ENCODE results near the gene ITGAL. TPM values are rescaled to one million over a fixed set of nuclear protein-coding genes. Genes with fewer than 3 reads are reported as not detected.

The ITGAL gene
- total and polyA plus RNA-seq, 2 of the 13 experiments (the other 11 are each of a cell fraction or from before 2014, with no cell fraction given): 0.86 to 1.2 TPM

DNA sequence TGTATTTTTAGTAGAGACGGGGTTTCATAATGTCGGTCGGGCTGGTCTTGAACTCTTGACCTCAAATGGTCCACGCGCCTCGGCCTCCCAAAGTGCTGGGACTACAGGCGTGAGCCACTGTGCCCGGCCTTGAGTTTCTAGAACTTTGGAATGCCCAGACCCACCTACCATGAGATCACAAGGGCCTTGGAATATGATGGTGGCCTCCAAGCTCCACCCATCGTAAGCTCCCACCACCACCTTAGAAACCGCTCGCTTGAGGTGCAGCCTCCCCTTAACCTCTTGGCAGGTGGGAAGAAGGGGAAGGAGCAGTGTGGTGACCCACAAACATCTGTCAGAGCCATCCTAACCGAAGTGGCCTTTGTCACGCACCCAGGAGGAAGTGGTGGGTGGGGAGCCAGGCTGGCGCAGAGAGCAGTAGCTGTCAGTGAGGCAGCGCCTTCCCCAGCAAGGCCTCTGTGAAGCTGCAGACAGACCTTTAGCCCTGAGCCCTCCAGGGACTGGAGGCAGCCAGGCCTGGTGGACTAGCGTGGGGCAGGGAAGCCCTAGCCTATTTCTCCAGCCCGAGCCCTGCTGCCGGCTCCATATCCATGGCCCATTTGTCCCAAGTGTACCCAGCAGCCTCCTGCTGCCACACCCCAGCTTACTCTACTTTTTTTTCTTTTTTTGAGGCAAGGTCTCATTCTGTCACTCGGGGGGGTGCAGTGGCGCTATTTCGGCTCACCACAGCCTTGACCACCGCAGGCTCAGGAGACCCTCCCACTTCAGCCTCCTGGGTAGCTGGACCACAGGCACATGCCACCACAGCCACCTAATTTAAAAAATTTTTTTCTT, 13.8 kb upstream of the ITGAL start (continued):
- TF ChIP-seq, protein P1, sequence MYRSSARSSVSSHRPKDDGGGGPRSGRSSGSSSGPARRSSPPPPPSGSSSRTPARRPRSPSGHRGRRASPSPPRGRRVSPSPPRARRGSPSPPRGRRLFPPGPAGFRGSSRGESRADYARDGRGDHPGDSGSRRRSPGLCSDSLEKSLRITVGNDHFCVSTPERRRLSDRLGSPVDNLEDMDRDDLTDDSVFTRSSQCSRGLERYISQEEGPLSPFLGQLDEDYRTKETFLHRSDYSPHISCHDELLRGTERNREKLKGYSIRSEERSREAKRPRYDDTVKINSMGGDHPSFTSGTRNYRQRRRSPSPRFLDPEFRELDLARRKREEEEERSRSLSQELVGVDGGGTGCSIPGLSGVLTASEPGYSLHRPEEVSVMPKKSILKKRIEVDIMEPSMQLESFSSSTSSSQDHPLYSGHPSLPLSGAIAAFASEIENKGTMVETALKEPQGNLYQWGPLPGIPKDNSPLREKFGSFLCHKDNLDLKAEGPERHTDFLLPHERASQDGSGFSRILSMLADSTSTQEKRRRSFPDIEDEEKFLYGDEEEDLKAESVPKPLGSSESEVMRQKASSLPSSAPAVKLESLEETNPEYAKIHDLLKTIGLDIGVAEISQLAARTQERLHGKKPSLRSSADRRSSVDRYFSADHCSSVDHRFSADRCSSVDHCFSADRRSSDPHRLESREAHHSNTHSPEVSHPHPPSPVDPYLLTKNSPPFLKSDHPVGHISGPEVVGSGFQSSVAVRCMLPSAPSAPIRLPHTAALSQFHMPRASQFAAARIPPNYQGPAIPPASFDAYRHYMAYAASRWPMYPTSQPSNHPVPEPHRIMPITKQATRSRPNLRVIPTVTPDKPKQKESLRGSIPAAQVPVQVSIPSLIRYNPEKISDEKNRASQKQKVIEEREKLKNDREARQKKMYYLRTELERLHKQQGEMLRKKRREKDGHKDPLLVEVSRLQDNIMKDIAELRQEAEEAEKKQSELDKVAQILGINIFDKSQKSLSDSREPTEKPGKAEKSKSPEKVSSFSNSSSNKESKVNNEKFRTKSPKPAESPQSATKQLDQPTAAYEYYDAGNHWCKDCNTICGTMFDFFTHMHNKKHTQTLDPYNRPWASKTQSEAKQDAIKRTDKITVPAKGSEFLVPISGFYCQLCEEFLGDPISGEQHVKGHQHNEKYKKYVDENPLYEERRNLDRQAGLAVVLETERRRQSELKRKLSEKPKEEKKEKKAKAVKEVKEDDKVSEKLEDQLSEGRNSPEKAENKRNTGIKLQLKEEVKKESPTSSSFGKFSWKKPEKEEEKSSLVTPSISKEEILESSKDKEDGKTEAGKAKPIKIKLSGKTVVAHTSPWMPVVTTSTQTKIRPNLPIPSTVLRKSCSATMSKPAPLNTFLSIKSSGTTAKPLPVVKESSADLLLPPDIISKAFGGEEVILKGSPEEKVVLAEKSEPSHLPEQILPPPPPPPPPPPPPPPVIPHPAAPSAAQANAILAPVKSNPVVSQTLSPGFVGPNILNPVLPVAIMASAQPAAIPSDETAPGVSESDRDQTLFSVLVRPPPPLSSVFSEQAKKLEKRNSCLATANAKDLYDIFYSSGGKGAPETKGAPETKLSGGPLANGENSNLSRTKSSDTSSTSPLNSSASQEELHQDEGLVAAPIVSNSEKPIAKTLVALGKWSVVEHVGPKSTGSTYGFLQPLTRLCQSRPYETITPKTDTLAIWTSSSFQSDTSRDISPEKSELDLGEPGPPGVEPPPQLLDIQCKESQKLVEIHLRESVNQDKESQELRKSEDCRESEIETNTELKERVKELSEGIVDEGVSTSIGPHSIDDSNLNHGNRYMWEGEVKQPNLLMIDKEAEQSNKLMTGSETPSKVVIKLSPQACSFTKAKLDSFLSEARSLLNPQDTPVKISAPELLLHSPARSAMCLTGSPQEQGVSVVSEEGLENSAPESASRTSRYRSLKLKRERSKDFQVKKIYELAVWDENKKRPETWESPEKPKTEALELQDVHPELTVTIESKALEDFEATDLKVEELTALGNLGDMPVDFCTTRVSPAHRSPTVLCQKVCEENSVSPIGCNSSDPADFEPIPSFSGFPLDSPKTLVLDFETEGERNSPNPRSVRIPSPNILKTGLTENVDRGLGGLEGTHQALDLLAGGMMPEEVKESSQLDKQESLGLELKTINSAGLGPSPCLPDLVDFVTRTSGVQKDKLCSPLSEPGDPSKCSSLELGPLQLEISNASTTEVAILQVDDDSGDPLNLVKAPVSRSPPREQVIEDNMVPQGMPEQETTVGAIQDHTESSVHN (CRISPR knock-in tag; IDR thresholded peaks at IDR 0.05): peak; percentile 48; the same call in 1 of the 2 replicates
- TF ChIP-seq, protein P2, sequence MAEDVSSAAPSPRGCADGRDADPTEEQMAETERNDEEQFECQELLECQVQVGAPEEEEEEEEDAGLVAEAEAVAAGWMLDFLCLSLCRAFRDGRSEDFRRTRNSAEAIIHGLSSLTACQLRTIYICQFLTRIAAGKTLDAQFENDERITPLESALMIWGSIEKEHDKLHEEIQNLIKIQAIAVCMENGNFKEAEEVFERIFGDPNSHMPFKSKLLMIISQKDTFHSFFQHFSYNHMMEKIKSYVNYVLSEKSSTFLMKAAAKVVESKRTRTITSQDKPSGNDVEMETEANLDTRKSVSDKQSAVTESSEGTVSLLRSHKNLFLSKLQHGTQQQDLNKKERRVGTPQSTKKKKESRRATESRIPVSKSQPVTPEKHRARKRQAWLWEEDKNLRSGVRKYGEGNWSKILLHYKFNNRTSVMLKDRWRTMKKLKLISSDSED (CRISPR knock-in tag; IDR thresholded peaks at IDR 0.05): no peak
- peak; percentile 81; the same call in 1 of the 2 replicates for TF ChIP-seq ZNF614 (CRISPR knock-in tag; IDR thresholded peaks at IDR 0.05; ENCODE audit: borderline replicate concordance)
- TF ChIP-seq, protein P3, sequence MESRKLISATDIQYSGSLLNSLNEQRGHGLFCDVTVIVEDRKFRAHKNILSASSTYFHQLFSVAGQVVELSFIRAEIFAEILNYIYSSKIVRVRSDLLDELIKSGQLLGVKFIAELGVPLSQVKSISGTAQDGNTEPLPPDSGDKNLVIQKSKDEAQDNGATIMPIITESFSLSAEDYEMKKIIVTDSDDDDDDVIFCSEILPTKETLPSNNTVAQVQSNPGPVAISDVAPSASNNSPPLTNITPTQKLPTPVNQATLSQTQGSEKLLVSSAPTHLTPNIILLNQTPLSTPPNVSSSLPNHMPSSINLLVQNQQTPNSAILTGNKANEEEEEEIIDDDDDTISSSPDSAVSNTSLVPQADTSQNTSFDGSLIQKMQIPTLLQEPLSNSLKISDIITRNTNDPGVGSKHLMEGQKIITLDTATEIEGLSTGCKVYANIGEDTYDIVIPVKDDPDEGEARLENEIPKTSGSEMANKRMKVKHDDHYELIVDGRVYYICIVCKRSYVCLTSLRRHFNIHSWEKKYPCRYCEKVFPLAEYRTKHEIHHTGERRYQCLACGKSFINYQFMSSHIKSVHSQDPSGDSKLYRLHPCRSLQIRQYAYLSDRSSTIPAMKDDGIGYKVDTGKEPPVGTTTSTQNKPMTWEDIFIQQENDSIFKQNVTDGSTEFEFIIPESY (CRISPR knock-in tag; IDR thresholded peaks at IDR 0.05): no peak; the same call in 1 of the 2 replicates
- TF ChIP-seq, protein P4, sequence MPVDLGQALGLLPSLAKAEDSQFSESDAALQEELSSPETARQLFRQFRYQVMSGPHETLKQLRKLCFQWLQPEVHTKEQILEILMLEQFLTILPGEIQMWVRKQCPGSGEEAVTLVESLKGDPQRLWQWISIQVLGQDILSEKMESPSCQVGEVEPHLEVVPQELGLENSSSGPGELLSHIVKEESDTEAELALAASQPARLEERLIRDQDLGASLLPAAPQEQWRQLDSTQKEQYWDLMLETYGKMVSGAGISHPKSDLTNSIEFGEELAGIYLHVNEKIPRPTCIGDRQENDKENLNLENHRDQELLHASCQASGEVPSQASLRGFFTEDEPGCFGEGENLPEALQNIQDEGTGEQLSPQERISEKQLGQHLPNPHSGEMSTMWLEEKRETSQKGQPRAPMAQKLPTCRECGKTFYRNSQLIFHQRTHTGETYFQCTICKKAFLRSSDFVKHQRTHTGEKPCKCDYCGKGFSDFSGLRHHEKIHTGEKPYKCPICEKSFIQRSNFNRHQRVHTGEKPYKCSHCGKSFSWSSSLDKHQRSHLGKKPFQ (CRISPR knock-in tag; IDR thresholded peaks at IDR 0.05; ENCODE audit: insufficient replicate concordance): peak; percentile 75
- TF ChIP-seq PCBP1 (IDR thresholded peaks at IDR 0.05; ENCODE audit: borderline replicate concordance, low read depth, low read length): no peak
- TF ChIP-seq ZNF781 (CRISPR knock-in tag; IDR thresholded peaks at IDR 0.05; ENCODE audit: borderline replicate concordance, not compliant biosample characterization): peak; percentile 36
- no peak for TF ChIP-seq ZNF260 (CRISPR knock-in tag; IDR thresholded peaks at IDR 0.05; ENCODE audit: borderline replicate concordance, low read depth)
- TF ChIP-seq, protein P5, sequence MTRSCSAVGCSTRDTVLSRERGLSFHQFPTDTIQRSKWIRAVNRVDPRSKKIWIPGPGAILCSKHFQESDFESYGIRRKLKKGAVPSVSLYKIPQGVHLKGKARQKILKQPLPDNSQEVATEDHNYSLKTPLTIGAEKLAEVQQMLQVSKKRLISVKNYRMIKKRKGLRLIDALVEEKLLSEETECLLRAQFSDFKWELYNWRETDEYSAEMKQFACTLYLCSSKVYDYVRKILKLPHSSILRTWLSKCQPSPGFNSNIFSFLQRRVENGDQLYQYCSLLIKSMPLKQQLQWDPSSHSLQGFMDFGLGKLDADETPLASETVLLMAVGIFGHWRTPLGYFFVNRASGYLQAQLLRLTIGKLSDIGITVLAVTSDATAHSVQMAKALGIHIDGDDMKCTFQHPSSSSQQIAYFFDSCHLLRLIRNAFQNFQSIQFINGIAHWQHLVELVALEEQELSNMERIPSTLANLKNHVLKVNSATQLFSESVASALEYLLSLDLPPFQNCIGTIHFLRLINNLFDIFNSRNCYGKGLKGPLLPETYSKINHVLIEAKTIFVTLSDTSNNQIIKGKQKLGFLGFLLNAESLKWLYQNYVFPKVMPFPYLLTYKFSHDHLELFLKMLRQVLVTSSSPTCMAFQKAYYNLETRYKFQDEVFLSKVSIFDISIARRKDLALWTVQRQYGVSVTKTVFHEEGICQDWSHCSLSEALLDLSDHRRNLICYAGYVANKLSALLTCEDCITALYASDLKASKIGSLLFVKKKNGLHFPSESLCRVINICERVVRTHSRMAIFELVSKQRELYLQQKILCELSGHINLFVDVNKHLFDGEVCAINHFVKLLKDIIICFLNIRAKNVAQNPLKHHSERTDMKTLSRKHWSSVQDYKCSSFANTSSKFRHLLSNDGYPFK (CRISPR knock-in tag; IDR thresholded peaks at IDR 0.05; ENCODE audit: borderline replicate concordance): peak; percentile 59; the same call in 1 of the 2 replicates
